HL-60 (cell line): ENCODE data around the gene MAP4K5.

Experiments used
- DNase-seq, 2 experiments: peaks; one replicate each; pipeline ENCODE4 v3.0.0-alpha.2; 2010 to 2020; ENCODE audit warnings: low read depth in 1 of 2, low spot score in 1 of 2
- H3K27ac ChIP-seq: fragments of 250-450 bp; sonication (Bioruptor Pico); replicated peaks from 2 replicates; pipeline ENCODE4 v1.5.1; 2020; ENCODE audit warnings: mild to moderate bottlenecking, moderate library complexity
- H3K27me3 ChIP-seq: fragments of 250-450 bp; sonication (Bioruptor Pico); 2 replicates; pipeline ENCODE4 v1.5.1; 2021; ENCODE audit warnings: mild to moderate bottlenecking, moderate library complexity; ENCODE audit not compliant: insufficient read depth, poor library complexity, severe bottlenecking
- H3K4me3 ChIP-seq: replicated peaks from 2 replicates; pipeline ENCODE4 v1.5.1; 2011; ENCODE audit warnings: mild to moderate bottlenecking, control low read depth, low read length; ENCODE audit not compliant: insufficient read depth
- CTCF ChIP-seq: IDR thresholded peaks from one replicate; pipeline ENCODE4 v1.5.1; 2011; ENCODE audit warnings: low read length, control low read depth, inconsistent platforms; ENCODE audit not compliant: insufficient read depth
- GABPA ChIP-seq: IDR thresholded peaks from 2 replicates; pipeline ENCODE4 v1.6.1; 2012; ENCODE audit warnings: low read depth
- POLR2AphosphoS5 ChIP-seq: IDR thresholded peaks from 2 replicates; pipeline ENCODE4 v1.6.1; 2012; ENCODE audit warnings: low read depth
- REST ChIP-seq: IDR thresholded peaks from 2 replicates; pipeline ENCODE4 v1.6.1; 2012; ENCODE audit warnings: low read depth; ENCODE audit not compliant: insufficient replicate concordance
- SPI1 ChIP-seq: IDR thresholded peaks from 2 replicates; pipeline ENCODE4 v1.6.1; 2012; ENCODE audit warnings: low read depth, mild to moderate bottlenecking, borderline replicate concordance

Gene MAP4K5

GRCh38 chr14:50471838-50472465 lies 60.4 kb downstream of the MAP4K5 start:
- DNase-seq: no peak
- Histone ChIP-seq H3K4me3 (no peak overlapping the region), H3K27me3 (no peaks in the 10 kb centered on the region), H3K27ac (no peak overlapping the region)
- no peak for TF ChIP-seq POLR2AphosphoS5
- no peak for TF ChIP-seq CTCF
- no peak for TF ChIP-seq GABPA
- no peak for TF ChIP-seq SPI1
- TF ChIP-seq REST: no peak

- Histone ChIP-seq H3K4me3 (no peak overlapping the region), H3K27me3 (no peaks in the 10 kb centered on the region), H3K27ac (no peak overlapping the region)
- no peak for TF ChIP-seq SPI1
- TF ChIP-seq REST: no peak
- no peak for TF ChIP-seq CTCF
- no peak for TF ChIP-seq POLR2AphosphoS5
- no peak for TF ChIP-seq GABPA
- no peak for DNase-seq
Observed at GRCh38 chr14:50469982-50470381, 62.4 kb downstream of the MAP4K5 start.

DNA sequence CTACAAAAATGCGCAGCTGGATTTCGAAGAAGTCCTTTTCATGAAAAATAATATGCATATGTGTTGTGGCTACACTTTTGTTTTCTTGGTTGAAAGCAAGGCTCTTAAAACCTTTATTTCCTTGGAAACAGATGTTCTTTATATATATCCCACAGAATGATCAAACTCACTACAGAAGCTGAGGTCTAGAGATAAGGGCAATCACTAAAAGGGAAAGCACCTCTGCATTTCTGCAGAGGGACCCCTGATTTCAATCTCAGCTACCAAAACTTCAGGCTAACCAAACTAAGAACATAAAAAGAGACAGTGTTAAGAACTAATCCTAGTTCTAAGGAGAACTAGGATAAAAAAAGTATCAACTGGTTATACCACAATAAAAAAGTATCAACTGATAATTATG lies 70.3 kb downstream of the MAP4K5 start:
- no peak for TF ChIP-seq SPI1
- no peak for TF ChIP-seq GABPA
- TF ChIP-seq REST: no peak
- TF ChIP-seq POLR2AphosphoS5: no peak
- TF ChIP-seq CTCF: no peak
- H3K27ac ChIP-seq: no peak overlapping the region
- no peaks in the 10 kb centered on the region for H3K27me3 ChIP-seq
- no peak overlapping the region for H3K4me3 ChIP-seq
- DNase-seq: no peak
